Suprapubic skin (tissue), 4 donors: ENCODE results near the gene CEP112.

Experiments
- CTCF ChIP-seq, 2 donors: fragments of 200-600 bp in 1 of 2; fragments of 450-650 bp in 1 of 2; sonication (generic) in 1 of 2; IDR thresholded peaks; one replicate each; pipeline ENCODE4 v1.5.1; 2016 to 2019; ENCODE audit warnings: antibody characterized with exemption in 2 of 2, mild to moderate bottlenecking in 1 of 2, moderate library complexity in 1 of 2
- POLR2A ChIP-seq, 2 donors: fragments of 450-650 bp; IDR thresholded peaks; one replicate each; pipeline ENCODE4 v1.6.1; 2017; ENCODE audit warnings: antibody characterized with exemption in 2 of 2, mild to moderate bottlenecking in 2 of 2, moderate library complexity in 2 of 2
- POLR2AphosphoS5 ChIP-seq, 3 donors: sonication (generic); formaldehyde crosslinking; IDR thresholded peaks; one replicate each; pipeline ENCODE4 v1.6.1; 2017; ENCODE audit warnings: antibody characterized with exemption in 3 of 3

GRCh38 chr17:65684631-65685030 lies 507.3 kb downstream of the CEP112 start:
- TF ChIP-seq POLR2A (IDR thresholded peaks at IDR 0.05) (no peak), POLR2AphosphoS5 (IDR thresholded peaks at IDR 0.05) (no peak), CTCF (IDR thresholded peaks at IDR 0.05) (no peak)
